SK-N-SH (cell line): ENCODE results near the gene LUC7L2.
"Not testable (repeated sequence)": the region's sequence is repeated elsewhere in the genome, so short reads cannot be mapped to it uniquely, and the experiment has no call there.

Source experiments
- MAX ChIP-seq: IDR thresholded peaks from 2 replicates; pipeline ENCODE4 v1.4.0; 2012; ENCODE audit warnings: low read depth
- RFX5 ChIP-seq: IDR thresholded peaks from 2 replicates; pipeline ENCODE4 v1.6.1; 2012; ENCODE audit warnings: mild to moderate bottlenecking, improper control_type of control experiment, low read length
- TAF1 ChIP-seq: IDR thresholded peaks from 2 replicates; pipeline ENCODE4 v1.6.1; 2012; ENCODE audit warnings: low read depth, mild to moderate bottlenecking, low read length, moderate library complexity, borderline replicate concordance
- TCF12 ChIP-seq: IDR thresholded peaks from 2 replicates; pipeline ENCODE4 v1.4.0; 2012
- TF ChIP-seq, protein P1 (sequence below): IDR thresholded peaks from 2 replicates; pipeline ENCODE4 v1.6.1; 2012; ENCODE audit warnings: mild to moderate bottlenecking, low read depth, low read length, moderate library complexity
- TF ChIP-seq, protein P2 (sequence below): fragments of 200-600 bp; sonication (generic); IDR thresholded peaks from 2 replicates; pipeline ENCODE4 v1.6.1; 2017; ENCODE audit warnings: antibody characterized with exemption, mild to moderate bottlenecking, moderate library complexity
- TF ChIP-seq, protein P3 (sequence below): fragments of 150-350 bp; IDR thresholded peaks from 2 replicates; pipeline ENCODE4 v1.6.1; 2017; ENCODE audit warnings: antibody characterized with exemption, low read length, low read depth, borderline replicate concordance
- TF ChIP-seq, protein P4 (sequence below): IDR thresholded peaks from 2 replicates; pipeline ENCODE4; 2012

DNA sequence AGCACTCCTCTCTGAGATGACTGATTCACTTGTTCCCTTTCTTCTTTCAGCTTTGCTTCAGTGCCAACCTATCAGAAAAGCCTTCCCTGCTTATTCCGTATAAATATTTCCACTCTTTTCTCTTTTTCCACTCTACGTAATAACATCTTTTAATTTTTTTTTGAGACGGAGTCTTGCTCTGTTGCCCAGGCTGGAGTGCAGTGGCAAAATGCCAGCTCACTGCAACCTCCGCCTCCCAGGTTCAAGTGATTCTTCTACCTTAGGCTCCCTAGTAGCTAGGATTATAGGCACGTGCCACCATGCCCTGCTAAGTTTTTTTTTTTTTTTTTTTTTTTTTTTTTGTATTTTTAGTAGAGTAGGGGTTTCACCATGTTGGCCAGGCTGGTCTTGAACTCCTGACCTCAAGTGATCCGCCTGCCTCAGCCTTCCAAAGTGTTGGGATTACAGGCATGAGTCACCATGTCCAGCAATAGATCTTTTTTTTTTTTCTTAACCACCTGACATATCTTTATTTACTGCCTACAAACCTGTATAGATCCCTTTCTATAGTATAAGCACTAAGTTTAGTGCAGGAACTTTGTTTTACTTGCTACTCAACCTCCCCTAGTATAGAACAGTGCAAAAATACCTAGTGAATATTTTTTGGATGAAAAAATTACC, 55.2 kb downstream of the LUC7L2 start:
- TF ChIP-seq, protein P1, sequence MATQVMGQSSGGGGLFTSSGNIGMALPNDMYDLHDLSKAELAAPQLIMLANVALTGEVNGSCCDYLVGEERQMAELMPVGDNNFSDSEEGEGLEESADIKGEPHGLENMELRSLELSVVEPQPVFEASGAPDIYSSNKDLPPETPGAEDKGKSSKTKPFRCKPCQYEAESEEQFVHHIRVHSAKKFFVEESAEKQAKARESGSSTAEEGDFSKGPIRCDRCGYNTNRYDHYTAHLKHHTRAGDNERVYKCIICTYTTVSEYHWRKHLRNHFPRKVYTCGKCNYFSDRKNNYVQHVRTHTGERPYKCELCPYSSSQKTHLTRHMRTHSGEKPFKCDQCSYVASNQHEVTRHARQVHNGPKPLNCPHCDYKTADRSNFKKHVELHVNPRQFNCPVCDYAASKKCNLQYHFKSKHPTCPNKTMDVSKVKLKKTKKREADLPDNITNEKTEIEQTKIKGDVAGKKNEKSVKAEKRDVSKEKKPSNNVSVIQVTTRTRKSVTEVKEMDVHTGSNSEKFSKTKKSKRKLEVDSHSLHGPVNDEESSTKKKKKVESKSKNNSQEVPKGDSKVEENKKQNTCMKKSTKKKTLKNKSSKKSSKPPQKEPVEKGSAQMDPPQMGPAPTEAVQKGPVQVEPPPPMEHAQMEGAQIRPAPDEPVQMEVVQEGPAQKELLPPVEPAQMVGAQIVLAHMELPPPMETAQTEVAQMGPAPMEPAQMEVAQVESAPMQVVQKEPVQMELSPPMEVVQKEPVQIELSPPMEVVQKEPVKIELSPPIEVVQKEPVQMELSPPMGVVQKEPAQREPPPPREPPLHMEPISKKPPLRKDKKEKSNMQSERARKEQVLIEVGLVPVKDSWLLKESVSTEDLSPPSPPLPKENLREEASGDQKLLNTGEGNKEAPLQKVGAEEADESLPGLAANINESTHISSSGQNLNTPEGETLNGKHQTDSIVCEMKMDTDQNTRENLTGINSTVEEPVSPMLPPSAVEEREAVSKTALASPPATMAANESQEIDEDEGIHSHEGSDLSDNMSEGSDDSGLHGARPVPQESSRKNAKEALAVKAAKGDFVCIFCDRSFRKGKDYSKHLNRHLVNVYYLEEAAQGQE: not testable (repeated sequence)
- TF ChIP-seq, protein P2, sequence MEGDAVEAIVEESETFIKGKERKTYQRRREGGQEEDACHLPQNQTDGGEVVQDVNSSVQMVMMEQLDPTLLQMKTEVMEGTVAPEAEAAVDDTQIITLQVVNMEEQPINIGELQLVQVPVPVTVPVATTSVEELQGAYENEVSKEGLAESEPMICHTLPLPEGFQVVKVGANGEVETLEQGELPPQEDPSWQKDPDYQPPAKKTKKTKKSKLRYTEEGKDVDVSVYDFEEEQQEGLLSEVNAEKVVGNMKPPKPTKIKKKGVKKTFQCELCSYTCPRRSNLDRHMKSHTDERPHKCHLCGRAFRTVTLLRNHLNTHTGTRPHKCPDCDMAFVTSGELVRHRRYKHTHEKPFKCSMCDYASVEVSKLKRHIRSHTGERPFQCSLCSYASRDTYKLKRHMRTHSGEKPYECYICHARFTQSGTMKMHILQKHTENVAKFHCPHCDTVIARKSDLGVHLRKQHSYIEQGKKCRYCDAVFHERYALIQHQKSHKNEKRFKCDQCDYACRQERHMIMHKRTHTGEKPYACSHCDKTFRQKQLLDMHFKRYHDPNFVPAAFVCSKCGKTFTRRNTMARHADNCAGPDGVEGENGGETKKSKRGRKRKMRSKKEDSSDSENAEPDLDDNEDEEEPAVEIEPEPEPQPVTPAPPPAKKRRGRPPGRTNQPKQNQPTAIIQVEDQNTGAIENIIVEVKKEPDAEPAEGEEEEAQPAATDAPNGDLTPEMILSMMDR: not testable (repeated sequence)
- TF ChIP-seq, protein P3, sequence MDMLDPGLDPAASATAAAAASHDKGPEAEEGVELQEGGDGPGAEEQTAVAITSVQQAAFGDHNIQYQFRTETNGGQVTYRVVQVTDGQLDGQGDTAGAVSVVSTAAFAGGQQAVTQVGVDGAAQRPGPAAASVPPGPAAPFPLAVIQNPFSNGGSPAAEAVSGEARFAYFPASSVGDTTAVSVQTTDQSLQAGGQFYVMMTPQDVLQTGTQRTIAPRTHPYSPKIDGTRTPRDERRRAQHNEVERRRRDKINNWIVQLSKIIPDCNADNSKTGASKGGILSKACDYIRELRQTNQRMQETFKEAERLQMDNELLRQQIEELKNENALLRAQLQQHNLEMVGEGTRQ: not testable (repeated sequence)
- not testable (repeated sequence) for TF ChIP-seq MAX, TAF1, TCF12, RFX5
- TF ChIP-seq, protein P4, sequence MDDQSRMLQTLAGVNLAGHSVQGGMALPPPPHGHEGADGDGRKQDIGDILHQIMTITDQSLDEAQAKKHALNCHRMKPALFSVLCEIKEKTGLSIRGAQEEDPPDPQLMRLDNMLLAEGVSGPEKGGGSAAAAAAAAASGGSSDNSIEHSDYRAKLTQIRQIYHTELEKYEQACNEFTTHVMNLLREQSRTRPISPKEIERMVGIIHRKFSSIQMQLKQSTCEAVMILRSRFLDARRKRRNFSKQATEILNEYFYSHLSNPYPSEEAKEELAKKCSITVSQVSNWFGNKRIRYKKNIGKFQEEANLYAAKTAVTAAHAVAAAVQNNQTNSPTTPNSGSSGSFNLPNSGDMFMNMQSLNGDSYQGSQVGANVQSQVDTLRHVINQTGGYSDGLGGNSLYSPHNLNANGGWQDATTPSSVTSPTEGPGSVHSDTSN: not testable (repeated sequence)
